Mononuclear cell (primary cell): ENCODE results near the gene BTNL9. TPM values are rescaled to one million over a fixed set of nuclear protein-coding genes. Genes with fewer than 3 reads are reported as not detected.
"Not testable (repeated sequence)": the region's sequence is repeated elsewhere in the genome, so short reads cannot be mapped to it uniquely, and the experiment has no call there.

Experiments used
- H3K27me3 ChIP-seq: 2 replicates; pipeline ENCODE4 v1.6.0; 2011; ENCODE audit warnings: low read length, control low read depth; ENCODE audit not compliant: insufficient read depth
- H3K4me1 ChIP-seq: 2 replicates; pipeline ENCODE4 v1.5.1; 2011; ENCODE audit warnings: mild to moderate bottlenecking, low read length, control low read depth; ENCODE audit not compliant: insufficient read depth
- H3K4me3 ChIP-seq: 2 replicates; pipeline ENCODE4 v1.5.1; 2011; ENCODE audit warnings: mild to moderate bottlenecking, low read length, moderate library complexity
- H3K9me3 ChIP-seq: 2 replicates; pipeline ENCODE4 v1.5.1; 2011; ENCODE audit warnings: low read depth, mild to moderate bottlenecking, control low read depth, low read length
- total RNA-seq: library from RNA; depleted of rRNA; stranded (reverse); fragments of >200 nt; gene quantifications from one replicate; pipeline ENCODE4 v1.2.3, GENCODE V29; 2012

Gene BTNL9
- 0.21 TPM for total RNA-seq

- Histone ChIP-seq H3K4me1 (no peaks in the 10 kb centered on the region), H3K9me3 (no peaks in the 10 kb centered on the region), H3K27me3 (peaks cover 4% of the 10 kb centered on the region), H3K4me3 (no peak within 1 kb of the TSS)
Measured at GRCh38 chr5:181039931-181040630, at the start of gene BTNL9. Gene BTNL9 (plus strand): TSS chr5:181040266. CDS start chr5:181045490, 5,224 bp downstream.

- no peaks in the 10 kb centered on the region for H3K4me1 ChIP-seq
Measured at GRCh38 chr5:180990882-180991242, 49.2 kb upstream of the BTNL9 start.

GRCh38 chr5:181001947-181002346, 38.1 kb upstream of the BTNL9 start:
- H3K27me3 ChIP-seq, result peaks cover 6% of the 10 kb centered on the region
- no peak overlapping the region for H3K4me3 ChIP-seq
- H3K9me3 ChIP-seq, result no peaks in the 10 kb centered on the region
- no peaks in the 10 kb centered on the region for H3K4me1 ChIP-seq

More at GRCh38 chr5:180990882-180991242, 49.2 kb upstream of the BTNL9 start:
- Histone ChIP-seq H3K27me3 (no peaks in the 10 kb centered on the region), H3K9me3 (no peaks in the 10 kb centered on the region), H3K4me3 (no peak overlapping the region)

DNA sequence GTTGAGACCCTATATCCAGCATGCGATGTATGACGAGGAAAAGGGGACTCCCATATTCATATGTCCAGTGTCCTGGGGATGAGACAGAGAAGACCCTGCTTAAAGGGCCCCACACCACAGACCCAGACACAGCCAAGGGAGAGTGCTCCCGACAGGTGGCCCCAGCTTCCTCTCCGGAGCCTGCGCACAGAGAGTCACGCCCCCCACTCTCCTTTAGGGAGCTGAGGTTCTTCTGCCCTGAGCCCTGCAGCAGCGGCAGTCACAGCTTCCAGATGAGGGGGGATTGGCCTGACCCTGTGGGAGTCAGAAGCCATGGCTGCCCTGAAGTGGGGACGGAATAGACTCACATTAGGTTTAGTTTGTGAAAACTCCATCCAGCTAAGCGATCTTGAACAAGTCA, 34.3 kb upstream of the BTNL9 start:
- H3K27me3 ChIP-seq, result peaks cover 3% of the 10 kb centered on the region
- H3K9me3 ChIP-seq, result no peaks in the 10 kb centered on the region
- no peak overlapping the region for H3K4me3 ChIP-seq
- H3K4me1 ChIP-seq, result no peaks in the 10 kb centered on the region

DNA sequence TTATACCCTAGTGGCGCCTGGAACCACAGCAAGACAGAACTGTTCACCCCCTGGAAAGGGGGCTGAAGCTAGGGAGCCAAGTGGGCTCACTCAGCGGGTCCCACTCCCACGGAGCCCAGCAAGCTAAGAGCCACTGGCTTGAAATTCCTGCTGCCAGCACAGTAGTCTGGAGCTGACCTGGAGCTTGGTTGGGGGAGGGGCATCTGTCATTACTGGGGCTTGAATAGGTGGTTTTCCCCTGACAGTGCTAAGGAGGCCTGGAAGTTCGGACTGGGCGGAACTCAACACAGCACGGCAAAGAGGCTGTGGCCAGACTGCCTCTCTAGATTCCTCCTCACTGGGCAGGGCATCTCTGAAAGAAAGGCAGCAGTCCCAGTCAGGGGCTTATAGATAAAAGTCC, 31.9 kb upstream of the BTNL9 start:
- H3K27me3 ChIP-seq, result peaks cover 3% of the 10 kb centered on the region
- no peak overlapping the region for H3K4me3 ChIP-seq
- H3K9me3 ChIP-seq, result no peaks in the 10 kb centered on the region
- H3K4me1 ChIP-seq, result no peaks in the 10 kb centered on the region

GRCh38 chr5:181010018-181010417, 30.0 kb upstream of the BTNL9 start:
- not testable (repeated sequence) for H3K4me1 ChIP-seq, H3K9me3 ChIP-seq

DNA sequence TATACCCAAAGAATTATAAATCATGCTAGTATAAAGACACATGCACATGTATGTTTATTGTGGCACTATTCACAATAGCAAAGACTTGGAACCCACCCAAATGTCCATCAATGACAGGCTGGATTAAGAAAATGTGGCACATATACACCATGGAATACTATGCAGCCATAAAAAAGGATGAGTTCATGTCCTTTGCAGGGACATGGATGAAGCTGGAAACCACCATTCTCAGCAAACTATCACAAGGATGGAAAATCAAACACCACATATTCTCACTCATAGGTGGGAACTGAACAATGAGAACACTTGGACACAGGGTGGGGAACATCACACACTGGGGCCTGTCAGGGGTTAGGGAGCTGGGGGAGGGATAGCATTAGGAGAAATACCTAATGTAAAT, 25.4 kb upstream of the BTNL9 start:
- H3K9me3 ChIP-seq, H3K27me3 ChIP-seq, H3K4me1 ChIP-seq, H3K4me3 ChIP-seq: not testable (repeated sequence)

More at GRCh38 chr5:181010018-181010417, 30.0 kb upstream of the BTNL9 start:
- H3K4me3 ChIP-seq, H3K27me3 ChIP-seq: not testable (repeated sequence)

- not testable (repeated sequence) for H3K9me3 ChIP-seq, H3K27me3 ChIP-seq, H3K4me1 ChIP-seq, H3K4me3 ChIP-seq
Measured at GRCh38 chr5:181017448-181017847, 22.6 kb upstream of the BTNL9 start.

- Histone ChIP-seq H3K9me3 (peaks cover 15% of the 10 kb centered on the region), H3K27me3 (no peaks in the 10 kb centered on the region), H3K4me3 (no peak overlapping the region), H3K4me1 (no peaks in the 10 kb centered on the region)
Measured at GRCh38 chr5:181020688-181021087, 19.4 kb upstream of the BTNL9 start.

- H3K27me3 ChIP-seq, result no peaks in the 10 kb centered on the region
- no peaks in the 10 kb centered on the region for H3K4me1 ChIP-seq
- H3K4me3 ChIP-seq, result no peak overlapping the region
Measured at GRCh38 chr5:181024245-181025064, 15.6 kb upstream of the BTNL9 start.

DNA sequence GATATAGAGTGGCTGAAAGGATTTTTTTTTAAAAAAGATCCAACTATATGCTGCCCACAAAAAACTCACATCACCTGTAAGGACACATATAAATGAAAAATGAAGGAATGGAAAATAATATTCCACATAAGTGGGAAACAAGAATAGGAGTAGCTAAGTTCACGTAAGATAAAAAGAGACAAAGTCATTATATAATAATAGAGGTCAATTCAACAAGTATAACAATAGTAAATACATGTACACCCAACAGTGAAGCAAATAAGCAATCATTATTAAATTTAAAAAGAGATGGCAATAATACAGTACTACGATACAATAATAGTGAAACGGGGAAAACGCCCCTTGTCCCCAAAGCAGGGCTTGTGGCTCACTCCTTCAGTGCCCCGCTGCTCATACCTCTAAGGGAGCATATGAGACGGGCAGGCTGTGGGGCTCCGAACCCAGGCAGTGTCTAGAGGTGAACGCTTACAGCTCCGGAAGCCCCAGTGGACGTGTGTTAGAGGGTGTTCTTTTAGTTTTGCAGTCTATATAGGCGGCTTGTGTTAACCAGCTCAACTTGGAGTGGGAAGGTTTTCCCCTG, 12.5 kb upstream of the BTNL9 start:
- H3K4me1 ChIP-seq, result no peaks in the 10 kb centered on the region
- H3K4me3 ChIP-seq, result no peak overlapping the region
- H3K9me3 ChIP-seq, result peaks cover 6% of the 10 kb centered on the region
- H3K27me3 ChIP-seq, result no peaks in the 10 kb centered on the region

More at GRCh38 chr5:181024245-181025064, 15.6 kb upstream of the BTNL9 start:
- H3K9me3 ChIP-seq, result peaks cover 15% of the 10 kb centered on the region

DNA sequence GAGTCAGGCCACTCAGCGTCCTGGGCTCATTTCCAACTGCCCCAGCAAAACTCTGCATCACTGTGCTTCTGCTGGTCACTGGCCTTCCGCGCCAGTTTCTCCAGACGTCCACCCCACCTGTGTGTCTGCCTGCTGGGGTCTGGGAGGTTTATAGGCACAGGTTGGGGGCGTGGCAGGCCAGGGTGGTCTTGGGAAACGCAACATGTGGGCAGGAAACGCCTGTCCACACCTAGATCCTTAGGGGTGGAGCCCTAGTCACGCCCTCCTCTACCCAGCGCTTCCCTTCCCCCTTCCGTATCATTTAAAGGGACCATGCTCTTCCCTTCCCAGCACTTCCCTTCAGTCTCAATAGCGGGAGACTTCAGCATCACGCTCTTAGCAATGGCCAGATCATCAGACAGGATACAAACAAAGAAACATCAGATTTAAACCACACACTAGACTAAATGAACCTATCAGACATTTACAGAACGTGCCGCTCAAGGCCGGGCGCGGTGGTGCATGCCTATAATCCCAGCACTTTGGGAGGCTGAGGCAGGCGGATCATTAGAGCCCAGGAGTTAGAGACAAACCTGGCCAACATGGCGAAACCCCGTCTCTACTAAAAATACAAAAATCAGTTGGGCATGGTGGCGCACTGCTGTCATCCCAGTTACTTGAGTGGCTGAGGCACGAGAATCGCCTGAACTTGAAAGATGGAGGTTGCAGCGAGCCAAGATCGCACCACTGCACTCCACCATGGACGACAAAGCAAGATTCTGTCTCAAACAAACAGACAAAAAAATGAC, 11.8 kb upstream of the BTNL9 start:
- Histone ChIP-seq H3K4me3 (no peak overlapping the region), H3K27me3 (no peaks in the 10 kb centered on the region), H3K4me1 (no peaks in the 10 kb centered on the region), H3K9me3 (no peaks in the 10 kb centered on the region)

GRCh38 chr5:181031716-181032115, 8.3 kb upstream of the BTNL9 start:
- H3K27me3 ChIP-seq, result no peaks in the 10 kb centered on the region
- no peaks in the 10 kb centered on the region for H3K9me3 ChIP-seq
- H3K4me3 ChIP-seq, result no peak overlapping the region
- H3K4me1 ChIP-seq, result no peaks in the 10 kb centered on the region

- peaks cover 4% of the 10 kb centered on the region for H3K27me3 ChIP-seq
- H3K9me3 ChIP-seq, result no peaks in the 10 kb centered on the region
- H3K4me1 ChIP-seq, result no peaks in the 10 kb centered on the region
- no peak overlapping the region for H3K4me3 ChIP-seq
Measured at GRCh38 chr5:181035991-181036815, 3.9 kb upstream of the BTNL9 start.
